ENCODE measurements around the gene CS.

- TF ChIP-seq CTCF (IDR thresholded peaks at IDR 0.05) (peak; percentile 60 to 79 (median 68)), POLR2A (IDR thresholded peaks at IDR 0.05) (no peak)
Measured at GRCh38 chr12:56258068-56258819, 41.9 kb downstream of the CS start, which contains the start of gene ANKRD52.

Measured in testis (tissue), 2 donors.